K562 (cell line): ENCODE data around the gene FRAT1. TPM values are rescaled to one million over a fixed set of nuclear protein-coding genes. Genes with fewer than 3 reads are reported as not detected.
"Not testable (repeated sequence)": the region's sequence is repeated elsewhere in the genome, so short reads cannot be mapped to it uniquely, and the experiment has no call there.

ENCODE experiments used
- ATAC-seq: fragments of 200-7000 bp; cut with Tn5 transposase; 3 replicates; pipeline ENCODE4 v1.9.1; 2020; ENCODE audit warnings: moderate library complexity
- BruUV-seq: library from RNA; stranded (reverse); fragments of 400-500 nt; replicated peaks from 2 replicates; lab custom pipeline; 2021; lab: Mats Ljungman, UMichigan
- CTCF ChIA-PET: fragments of 300-600 bp; formaldehyde crosslinking; extraction: SDS; loops from one replicate; lab custom pipeline; 2021; ENCODE audit warnings: low intra/inter-chr PET ratio; lab: Yijun Ruan, JAX
- POLR2A ChIA-PET: fragments of 300-600, 350-650 bp; sonication (Branson Sonifier 250); formaldehyde crosslinking; extraction: SDS; loops from one replicate; lab custom pipeline; 2021; ENCODE audit warnings: antibody characterized with exemption, inconsistent platforms; lab: Yijun Ruan, JAX
- DNase-seq, 4 experiments: peaks; one replicate each; pipeline versions ENCODE4 v3.0.0 to v3.0.0-alpha.2; 2011 to 2018; ENCODE audit warnings: low spot score in 3 of 4, mixed read lengths in 3 of 4; ENCODE audit errors: extremely low read depth in 1 of 4
- FAIRE-seq: peaks from 2 replicates; lab custom pipeline; 2011; peaks lifted over from hg19 to GRCh38; lab: Jason Lieb, UNC
- H2AFZ ChIP-seq: 2 replicates; pipeline ENCODE4 v1.6.0; 2011; ENCODE audit warnings: low read depth, low read length, control low read depth, inconsistent platforms
- H3K27ac ChIP-seq: fragments of 200-600 bp; 3 replicates; pipeline ENCODE4 v1.8.0; 2011; ENCODE audit warnings: low read depth, mild to moderate bottlenecking, control low read depth, inconsistent platforms, low read length, moderate library complexity, mixed read lengths; ENCODE audit errors: extremely low read depth
- H3K27me3 ChIP-seq, 2 experiments: fragments of 300-600 bp in 1 of 2; 2 replicates in 1 of 2; 3 replicates in 1 of 2; pipeline versions ENCODE4 v1.6.0 to v1.8.0; 2011; ENCODE audit warnings: inconsistent platforms in 2 of 2, low read length in 2 of 2, mild to moderate bottlenecking in 1 of 2, mixed read lengths in 1 of 2, moderate library complexity in 1 of 2; ENCODE audit not compliant: control insufficient read depth in 2 of 2, insufficient read depth in 2 of 2
- H3K36me3 ChIP-seq: fragments of 300-600 bp; 3 replicates; pipeline ENCODE4 v1.8.0; 2011; ENCODE audit warnings: mild to moderate bottlenecking, low read length, inconsistent platforms; ENCODE audit not compliant: control insufficient read depth, insufficient read depth
- H3K4me1 ChIP-seq, 2 experiments: fragments of 200-600 bp in 1 of 2; replicated peaks in 1 of 2; 2 replicates in 1 of 2; 3 replicates in 1 of 2; pipeline versions ENCODE4 v1.5.1 to v1.8.0; 2011; ENCODE audit warnings: inconsistent platforms in 2 of 2, low read length in 2 of 2, mild to moderate bottlenecking in 1 of 2, mixed read lengths in 1 of 2, moderate library complexity in 1 of 2; ENCODE audit not compliant: control insufficient read depth in 2 of 2, insufficient read depth in 2 of 2
- H3K4me2 ChIP-seq: 2 replicates; pipeline ENCODE4 v1.6.1; 2011; ENCODE audit warnings: low read length, control low read depth, inconsistent platforms, mixed read lengths; ENCODE audit not compliant: insufficient read depth
- H3K4me3 ChIP-seq: fragments of 200-600 bp; sonication (generic), shearing (Covaris generic); 2 replicates; pipeline ENCODE4 v1.5.1; 2016; ENCODE audit warnings: control low read depth, inconsistent platforms
- H3K79me2 ChIP-seq: fragments of 200-600 bp; 3 replicates; pipeline ENCODE4 v1.8.0; 2011; ENCODE audit warnings: low read length, inconsistent platforms; ENCODE audit not compliant: control insufficient read depth, insufficient read depth
- H3K9ac ChIP-seq, 2 experiments: 2 replicates each; pipeline versions ENCODE4 v1.6.0 to v1.6.1; 2011; ENCODE audit warnings: low read depth in 2 of 2, low read length in 2 of 2, control low read depth in 1 of 2, inconsistent platforms in 1 of 2, mild to moderate bottlenecking in 1 of 2, mixed read lengths in 1 of 2; ENCODE audit not compliant: insufficient read depth in 1 of 2
- H3K9me1 ChIP-seq: one replicate; pipeline ENCODE4 v1.6.0; 2011; ENCODE audit warnings: inconsistent platforms, mild to moderate bottlenecking, low read length, moderate library complexity; ENCODE audit not compliant: control insufficient read depth, insufficient read depth
- H3K9me3 ChIP-seq: replicated peaks from 2 replicates; pipeline ENCODE4 v1.5.1; 2011; ENCODE audit warnings: low read depth, low read length, inconsistent platforms; ENCODE audit not compliant: control insufficient read depth, insufficient read depth
- H4K20me1 ChIP-seq: replicated peaks from 2 replicates; pipeline ENCODE4 v1.6.1; 2011; ENCODE audit warnings: low read length, inconsistent platforms, mixed read lengths; ENCODE audit not compliant: control insufficient read depth, insufficient read depth
- C11orf30 ChIP-seq: fragments of 450-650 bp; IDR thresholded peaks from 2 replicates; pipeline ENCODE4 v1.6.1; 2016; ENCODE audit warnings: low read depth, mild to moderate bottlenecking
- KDM5B ChIP-seq: fragments of 200-600 bp; sonication (generic); IDR thresholded peaks from 2 replicates; pipeline ENCODE4 v1.6.1; 2012; ENCODE audit warnings: low read depth, mild to moderate bottlenecking, moderate library complexity, low read length, control low read depth, inconsistent platforms; ENCODE audit not compliant: insufficient replicate concordance
- MAFF ChIP-seq: IDR thresholded peaks from 2 replicates; pipeline ENCODE4 v1.6.1; 2012; ENCODE audit warnings: low read length, improper control_type of control experiment
- MAFG ChIP-seq: fragments of 450-650 bp; conservative IDR thresholded peaks from 2 replicates; pipeline ENCODE4 v1.6.1; 2016; ENCODE audit warnings: missing genetic modification characterization, missing compliant biosample characterization
- POLR2A ChIP-seq: fragments of 450-650 bp; conservative IDR thresholded peaks from 2 replicates; pipeline ENCODE4 v1.6.1; 2016
- POLR2AphosphoS5 ChIP-seq: IDR thresholded peaks from 2 replicates; pipeline ENCODE4 v1.6.1; 2011; ENCODE audit warnings: mild to moderate bottlenecking, low read depth, low read length, moderate library complexity; ENCODE audit not compliant: control insufficient read depth, insufficient read depth
- POLR2B ChIP-seq: fragments of 450-650 bp; IDR thresholded peaks from 2 replicates; pipeline ENCODE4 v1.6.1; 2018; ENCODE audit warnings: low read depth; ENCODE audit not compliant: partially characterized antibody
- POLR2G ChIP-seq: fragments of 200-400 bp; formaldehyde crosslinking; IDR thresholded peaks from 2 replicates; pipeline ENCODE4 v1.6.1; 2017; ENCODE audit warnings: low read depth, mild to moderate bottlenecking, antibody characterized with exemption, low read length, moderate library complexity
- POLR2H ChIP-seq: IDR thresholded peaks from 2 replicates; pipeline ENCODE4 v1.6.1; 2016; ENCODE audit warnings: missing genetic modification characterization, low read depth, mild to moderate bottlenecking, control low read depth, missing compliant biosample characterization, moderate library complexity
- RBFOX2 ChIP-seq: fragments of 200-400 bp; formaldehyde crosslinking; IDR thresholded peaks from 2 replicates; pipeline ENCODE4 v1.6.1; 2017; ENCODE audit warnings: low read depth, mild to moderate bottlenecking, low read length, moderate library complexity
- SUPT5H ChIP-seq: fragments of 450-650 bp; IDR thresholded peaks from 2 replicates; pipeline ENCODE4 v1.6.1; 2016
- TAF9B ChIP-seq: fragments of 450-650 bp; IDR thresholded peaks from 2 replicates; pipeline ENCODE4 v1.6.1; 2018; ENCODE audit warnings: mild to moderate bottlenecking; ENCODE audit not compliant: partially characterized antibody
- TBP ChIP-seq: optimal IDR thresholded peaks from 2 replicates; pipeline ENCODE3; 2011; ENCODE audit warnings: low read depth, low read length, improper control_type of control experiment
- YY1 ChIP-seq, 3 experiments: IDR thresholded peaks; 2 replicates each; pipeline ENCODE4 v1.6.1; 2011; ENCODE audit warnings: low read length in 2 of 3, mild to moderate bottlenecking in 2 of 3, moderate library complexity in 2 of 3, borderline replicate concordance in 1 of 3, control low read depth in 1 of 3, low read depth in 1 of 3; ENCODE audit not compliant: insufficient read depth in 3 of 3, insufficient replicate concordance in 2 of 3, control insufficient read depth in 1 of 3, insufficient read length in 1 of 3; ENCODE audit errors: extremely low read depth in 1 of 3
- ZNF316 ChIP-seq: fragments of 450-650 bp; IDR thresholded peaks from 2 replicates; pipeline ENCODE4 v1.6.1; 2016
- WGBS: fragments of 100-300 bp; shearing (Covaris generic); methylation state at CpG from one replicate; pipeline ENCODE4 v1.1.6; 2016; ENCODE audit warnings: low coverage, mixed read lengths; ENCODE audit not compliant: insufficient coverage; ENCODE audit errors: missing lambda C conversion rate; 5-methylcytosine and 5-hydroxymethylcytosine counted together
- in situ Hi-C: fragments of 300-500 bp; cut with MboI; formaldehyde crosslinking; loops from 4 replicates; pipeline ENCODE4 v1.15.0; 2018; ENCODE audit warnings: inconsistent platforms, mixed read lengths
- intact Hi-C: fragments of 100-400 bp; cut with micrococcal nuclease; formaldehyde crosslinking; loops from 2 replicates; pipeline ENCODE4 v1.14.2; 2022
- polyA plus RNA-seq, 8 experiments: library from polyadenylated mRNA; depleted of rRNA in 4 of 8; stranded (reverse) in 5 of 8; unstranded in 3 of 8; fragments of >200 nt; fragmentation: Nextera tagmentation in 2 of 8; fragmentation: Illumina TruSeq in 1 of 8; extraction: Ambion mirVana in 2 of 8; extraction: Trizol in 1 of 8; gene quantifications; 2 replicates each; pipeline versions ENCODE4 v1.2.1 to v1.2.3, GENCODE V29; 2011 to 2014; ENCODE audit warnings: inconsistent platforms in 1 of 8, missing spikeins in 1 of 8
- total RNA-seq, 7 experiments: library from RNA; depleted of rRNA in 6 of 7; stranded (reverse); fragments of >200 nt in 6 of 7; fragmentation: Illumina TruSeq in 2 of 7; extraction: Trizol in 2 of 7; gene quantifications; 2 replicates each; pipeline versions ENCODE4 v1.2.1 to v1.2.3, GENCODE V29; 2011 to 2021; ENCODE audit warnings: low replicate concordance in 1 of 7

The FRAT1 gene
- total and polyA plus RNA-seq, 9 of the 15 experiments (the other 6 are each of a cell fraction or from before 2014, with no cell fraction given): 0.11 to 4.6 (median 1.4) TPM

GRCh38 chr10:97290576-97291356, 28.3 kb upstream of the FRAT1 start:
- H3K9me1 ChIP-seq, CTCF ChIA-PET, in situ Hi-C loops, FAIRE-seq, H3K9me3 ChIP-seq, H3K27me3 ChIP-seq, BruUV-seq, H3K4me1 ChIP-seq, H4K20me1 ChIP-seq: not testable (repeated sequence)
- peaks cover 51% of the 10 kb centered on the region for H3K79me2 ChIP-seq
- 0 out of 2 replicates have a peak, but pooled peaks have one; percentile 27 for TF ChIP-seq POLR2G
- peak; percentile 35; the same call in 1 of the 2 replicates for TF ChIP-seq MAFF
- peak; percentile 84 for TF ChIP-seq C11orf30
- peak; percentile 90 for TF ChIP-seq ZNF316
- TF ChIP-seq POLR2H (tag): peak; percentile 75
- TF ChIP-seq SUPT5H: peak; percentile 78
- peak; percentile 45 for TF ChIP-seq KDM5B
- TF ChIP-seq RBFOX2: peak; percentile 15; the same call in 1 of the 2 replicates
- peak; percentile 23 for TF ChIP-seq TAF9B
- peak; percentile 63; the same call in 1 of the 2 replicates for TF ChIP-seq POLR2AphosphoS5
- peak; percentile 65 for TF ChIP-seq POLR2B
- TF ChIP-seq POLR2A: peak; percentile 86
- TF ChIP-seq TBP: peak; percentile 17
- TF ChIP-seq YY1 (IDR thresholded peaks at IDR 0.05; ENCODE audit: borderline replicate concordance in 1 of 3, control insufficient read depth in 1 of 3, extremely low read depth in 1 of 3, insufficient read depth in 3 of 3, insufficient read length in 1 of 3, insufficient replicate concordance in 2 of 3, low read depth in 1 of 3, low read length in 2 of 3): peak in 1 of 3 experiments; percentile 21
- peak; percentile 59 for TF ChIP-seq MAFG (tag)
- H2AFZ ChIP-seq: 0 out of 2 replicates have a peak overlapping the region, but pooled peaks have one; percentile 51
- peak; percentile 22 for ATAC-seq
- intact Hi-C loops: loop anchor here (5.0 kb wide), 1 partner anchor 42 kb away; the partner anchor contains the start of gene FRAT2
- POLR2A ChIA-PET: interaction anchor here (1.3 to 2.7 kb wide), 4 partner anchors 9 to 41 kb away, joined by 4 to 19 read pairs (median 6); no protein-coding TSS in a partner anchor
- peak overlapping the region; percentile 81 to 86; a peak in 3 of 4 replicates for H3K9ac ChIP-seq
- WGBS: 50% methylated on average over 17 of the region's 17 CpGs
- H3K36me3 ChIP-seq: peaks cover 13% of the 10 kb centered on the region; the same call in 1 of the 3 replicates
- H3K4me2 ChIP-seq: peak overlapping the region; percentile 93
- DNase-seq: peak in 1 of 4 experiments; percentile 52
- H3K27ac ChIP-seq: peak overlapping the region; percentile 89
- peak overlapping the region; percentile 78 for H3K4me3 ChIP-seq
